Stimulated activated CD4-positive, alpha-beta T cell treated with anti-CD3 and anti-CD28 coated beads, Interleukin-2, amount 100 ng/mL, for 48 hours (primary cell): ENCODE data around the gene OR2K2.
"Not testable (repeated sequence)": the region's sequence is repeated elsewhere in the genome, so short reads cannot be mapped to it uniquely, and the experiment has no call there.

ENCODE experiments used
- DNase-seq, 2 donors: peaks; one replicate each; pipeline ENCODE4 v3.0.0-alpha.2; 2020

The OR2K2 gene

GRCh38 chr9:111297066-111297824, 32.8 kb downstream of the OR2K2 start:
- DNase-seq: no peak

DNA sequence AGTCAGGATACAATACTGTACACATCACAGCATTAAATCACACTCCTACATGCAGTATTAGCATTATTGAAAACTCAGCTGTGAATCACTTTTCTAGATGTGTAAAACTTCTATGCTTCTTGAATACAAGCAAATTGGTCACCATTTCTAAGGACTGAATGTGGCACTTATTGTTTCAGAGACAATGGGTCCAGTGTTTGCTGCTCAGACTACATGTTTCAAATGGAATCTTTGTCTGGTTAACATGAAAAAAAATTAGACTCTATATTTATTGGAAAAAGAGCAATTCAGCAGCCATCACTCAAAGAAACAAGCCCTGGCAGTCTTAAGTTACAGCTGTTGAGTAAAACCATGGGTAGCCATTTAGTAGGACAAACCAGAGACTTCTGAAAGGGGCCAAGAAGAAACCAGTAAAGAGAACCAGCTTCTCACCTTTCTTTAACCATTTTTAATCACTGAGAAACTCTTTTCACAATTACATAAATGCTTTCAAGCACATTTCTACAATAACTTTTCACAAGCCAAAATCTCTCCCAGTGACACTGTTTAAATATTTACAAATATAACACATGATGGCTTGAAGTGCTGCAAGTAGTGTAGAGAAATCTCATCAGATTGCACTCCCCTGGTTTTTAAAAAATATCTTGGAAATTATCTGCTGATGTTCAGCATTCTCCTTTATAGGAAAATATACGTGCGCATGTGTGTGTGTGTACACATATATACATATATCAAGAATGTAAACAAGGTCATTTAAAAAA, 35.2 kb downstream of the OR2K2 start:
- DNase-seq: no peak

DNA sequence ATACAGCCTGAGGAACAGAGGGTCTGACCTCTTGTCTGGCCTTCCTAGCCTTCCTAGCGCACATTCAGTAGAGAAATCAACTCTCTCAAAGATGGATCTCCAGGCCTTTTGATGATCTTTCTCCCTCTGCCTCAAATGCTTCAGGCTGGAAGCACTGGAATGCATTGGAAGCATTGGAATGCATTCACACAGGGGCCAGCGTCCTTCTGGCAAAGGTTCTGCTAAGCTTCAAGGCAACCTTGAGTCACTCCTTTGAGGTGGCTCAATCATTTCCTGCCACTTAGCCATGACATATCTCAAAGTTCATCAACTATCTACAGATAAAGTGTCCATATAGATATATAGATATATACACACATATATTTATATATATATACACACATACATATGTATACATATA, 42.9 kb downstream of the OR2K2 start:
- DNase-seq: no peak

- DNase-seq: no peak
Measured at GRCh38 chr9:111284703-111285102, 45.3 kb downstream of the OR2K2 start.

DNA sequence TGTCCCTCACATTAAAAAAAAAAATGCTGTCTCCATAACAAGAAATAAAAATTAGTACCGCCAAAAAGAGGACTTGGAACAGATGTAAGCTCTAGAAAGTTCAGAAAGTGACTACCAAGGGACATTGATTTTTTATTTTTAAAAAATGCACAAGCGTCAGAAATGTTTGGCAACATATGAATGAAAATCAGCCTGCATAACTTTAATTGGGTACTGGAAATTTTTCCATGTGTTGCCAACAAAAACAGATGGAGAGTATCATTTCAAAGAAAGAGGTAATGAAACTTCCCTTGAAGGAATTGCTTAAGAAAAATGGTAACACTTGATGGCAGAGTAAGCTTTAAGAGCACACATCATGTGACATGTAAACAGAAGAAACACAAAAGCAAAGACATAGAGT, 47.2 kb downstream of the OR2K2 start:
- DNase-seq: no peak

- DNase-seq: not testable (repeated sequence)
Measured at GRCh38 chr9:111280795-111281194, 49.2 kb downstream of the OR2K2 start.
